ENCODE data around the gene GID8. TPM values are rescaled to one million over a fixed set of nuclear protein-coding genes. Genes with fewer than 3 reads are reported as not detected.
A peak's percentile ranks its signal among the peaks of the same experiment; 100 is the strongest.

The GID8 gene
- total and polyA plus RNA-seq, 2 of the 13 experiments (the other 11 are each of a cell fraction or from before 2014, with no cell fraction given), result 39.6 to 59.8 TPM

- TF ChIP-seq ZHX2 (IDR thresholded peaks at IDR 0.05; ENCODE audit: low read depth) (no peak), ZHX2 (CRISPR knock-in tag; IDR thresholded peaks at IDR 0.05; ENCODE audit: borderline replicate concordance) (no peak), SMAD9 (CRISPR knock-in tag; IDR thresholded peaks at IDR 0.05) (no peak), ZNF24 (IDR thresholded peaks at IDR 0.05) (no peak), ZNF530 (CRISPR knock-in tag; IDR thresholded peaks at IDR 0.05; ENCODE audit: low read depth) (no peak), ZNF3 (CRISPR knock-in tag; IDR thresholded peaks at IDR 0.05) (no peak), U2AF1 (optimal IDR thresholded peaks at IDR 0.05; ENCODE audit: low read depth, low read length) (no peak), GZF1 (CRISPR knock-in tag; IDR thresholded peaks at IDR 0.05) (no peak), ONECUT2 (CRISPR knock-in tag; IDR thresholded peaks at IDR 0.05) (no peak), ZNF704 (CRISPR knock-in tag; IDR thresholded peaks at IDR 0.05; ENCODE audit: borderline replicate concordance) (0 out of 2 replicates have a peak, but pooled peaks have one; percentile 6), SRF (IDR thresholded peaks at IDR 0.05; ENCODE audit: low read depth, low read length) (no peak), SIN3B (IDR thresholded peaks at IDR 0.05; ENCODE audit: low read length) (no peak)
- TF ChIP-seq, protein P1, sequence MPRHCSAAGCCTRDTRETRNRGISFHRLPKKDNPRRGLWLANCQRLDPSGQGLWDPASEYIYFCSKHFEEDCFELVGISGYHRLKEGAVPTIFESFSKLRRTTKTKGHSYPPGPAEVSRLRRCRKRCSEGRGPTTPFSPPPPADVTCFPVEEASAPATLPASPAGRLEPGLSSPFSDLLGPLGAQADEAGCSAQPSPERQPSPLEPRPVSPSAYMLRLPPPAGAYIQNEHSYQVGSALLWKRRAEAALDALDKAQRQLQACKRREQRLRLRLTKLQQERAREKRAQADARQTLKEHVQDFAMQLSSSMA (CRISPR knock-in tag; IDR thresholded peaks at IDR 0.05), result peak; percentile 0; the same call in 1 of the 2 replicates
- TF ChIP-seq, protein P2, sequence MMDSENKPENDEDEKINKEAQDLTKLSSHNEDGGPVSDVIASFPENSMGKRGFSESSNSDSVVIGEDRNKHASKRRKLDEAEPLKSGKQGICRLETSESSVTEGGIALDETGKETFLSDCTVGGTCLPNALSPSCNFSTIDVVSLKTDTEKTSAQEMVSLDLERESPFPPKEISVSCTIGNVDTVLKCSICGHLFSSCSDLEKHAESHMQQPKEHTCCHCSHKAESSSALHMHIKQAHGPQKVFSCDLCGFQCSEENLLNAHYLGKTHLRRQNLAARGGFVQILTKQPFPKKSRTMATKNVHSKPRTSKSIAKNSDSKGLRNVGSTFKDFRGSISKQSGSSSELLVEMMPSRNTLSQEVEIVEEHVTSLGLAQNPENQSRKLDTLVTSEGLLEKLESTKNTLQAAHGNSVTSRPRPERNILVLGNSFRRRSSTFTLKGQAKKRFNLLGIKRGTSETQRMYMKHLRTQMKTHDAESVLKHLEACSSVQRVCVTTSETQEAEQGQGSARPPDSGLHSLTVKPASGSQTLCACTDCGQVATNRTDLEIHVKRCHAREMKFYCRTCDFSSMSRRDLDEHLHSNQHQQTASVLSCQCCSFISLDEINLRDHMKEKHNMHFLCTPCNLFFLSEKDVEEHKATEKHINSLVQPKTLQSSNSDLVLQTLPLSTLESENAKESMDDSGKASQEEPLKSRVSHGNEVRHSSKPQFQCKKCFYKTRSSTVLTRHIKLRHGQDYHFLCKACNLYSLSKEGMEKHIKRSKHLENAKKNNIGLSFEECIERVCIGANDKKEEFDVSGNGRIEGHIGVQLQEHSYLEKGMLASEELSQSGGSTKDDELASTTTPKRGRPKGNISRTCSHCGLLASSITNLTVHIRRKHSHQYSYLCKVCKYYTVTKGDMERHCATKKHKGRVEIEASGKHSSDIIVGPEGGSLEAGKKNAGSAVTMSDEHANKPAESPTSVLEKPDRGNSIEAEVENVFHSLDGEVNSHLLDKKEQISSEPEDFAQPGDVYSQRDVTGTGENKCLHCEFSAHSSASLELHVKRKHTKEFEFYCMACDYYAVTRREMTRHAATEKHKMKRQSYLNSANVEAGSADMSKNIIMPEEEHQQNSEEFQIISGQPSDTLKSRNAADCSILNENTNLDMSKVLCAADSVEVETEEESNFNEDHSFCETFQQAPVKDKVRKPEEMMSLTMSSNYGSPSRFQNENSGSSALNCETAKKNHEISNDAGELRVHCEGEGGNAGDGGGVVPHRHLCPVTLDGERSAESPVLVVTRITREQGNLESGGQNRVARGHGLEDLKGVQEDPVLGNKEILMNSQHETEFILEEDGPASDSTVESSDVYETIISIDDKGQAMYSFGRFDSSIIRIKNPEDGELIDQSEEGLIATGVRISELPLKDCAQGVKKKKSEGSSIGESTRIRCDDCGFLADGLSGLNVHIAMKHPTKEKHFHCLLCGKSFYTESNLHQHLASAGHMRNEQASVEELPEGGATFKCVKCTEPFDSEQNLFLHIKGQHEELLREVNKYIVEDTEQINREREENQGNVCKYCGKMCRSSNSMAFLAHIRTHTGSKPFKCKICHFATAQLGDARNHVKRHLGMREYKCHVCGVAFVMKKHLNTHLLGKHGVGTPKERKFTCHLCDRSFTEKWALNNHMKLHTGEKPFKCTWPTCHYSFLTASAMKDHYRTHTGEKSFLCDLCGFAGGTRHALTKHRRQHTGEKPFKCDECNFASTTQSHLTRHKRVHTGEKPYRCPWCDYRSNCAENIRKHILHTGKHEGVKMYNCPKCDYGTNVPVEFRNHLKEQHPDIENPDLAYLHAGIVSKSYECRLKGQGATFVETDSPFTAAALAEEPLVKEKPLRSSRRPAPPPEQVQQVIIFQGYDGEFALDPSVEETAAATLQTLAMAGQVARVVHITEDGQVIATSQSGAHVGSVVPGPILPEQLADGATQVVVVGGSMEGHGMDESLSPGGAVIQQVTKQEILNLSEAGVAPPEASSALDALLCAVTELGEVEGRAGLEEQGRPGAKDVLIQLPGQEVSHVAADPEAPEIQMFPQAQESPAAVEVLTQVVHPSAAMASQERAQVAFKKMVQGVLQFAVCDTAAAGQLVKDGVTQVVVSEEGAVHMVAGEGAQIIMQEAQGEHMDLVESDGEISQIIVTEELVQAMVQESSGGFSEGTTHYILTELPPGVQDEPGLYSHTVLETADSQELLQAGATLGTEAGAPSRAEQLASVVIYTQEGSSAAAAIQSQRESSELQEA (CRISPR knock-in tag; IDR thresholded peaks at IDR 0.05; ENCODE audit: not compliant biosample characterization), result no peak
Measured at GRCh38 chr20:62927128-62927705, 10.7 kb upstream of the GID8 start (continued).
